HG03521 (cell line): Measurements from ENCODE around the gene TLE7.

Experiments used
- ATAC-seq: cut with Tn5 transposase; IDR thresholded peaks from one replicate; pipeline ENCODE4 v1.9.1; 2021; ENCODE audit warnings: mild to moderate bottlenecking, moderate library complexity; ENCODE audit not compliant: unreplicated experiment

Gene TLE7

GRCh38 chr16:71449020-71449419, 7.2 kb upstream of the TLE7 start:
- no peak for ATAC-seq

GRCh38 chr16:71448274-71448866, 6.5 kb upstream of the TLE7 start:
- no peak for ATAC-seq

- ATAC-seq: no peak
These were observed 1.9 kb upstream of the TLE7 start for GRCh38 chr16:71443714-71444113.

- ATAC-seq: no peak
These were observed 355 bp downstream of the TLE7 start for GRCh38 chr16:71441348-71442050.

GRCh38 chr16:71440669-71441347, 1.0 kb downstream of the TLE7 start:
- no peak for ATAC-seq

GRCh38 chr16:71439523-71439922, 2.3 kb downstream of the TLE7 start:
- no peak for ATAC-seq

- no peak for ATAC-seq
These were observed 5.4 kb downstream of the TLE7 start for GRCh38 chr16:71436473-71436872.

GRCh38 chr16:71432906-71433305, 8.9 kb downstream of the TLE7 start:
- ATAC-seq: no peak

- no peak for ATAC-seq
These were observed 9.9 kb downstream of the TLE7 start for GRCh38 chr16:71431991-71432390.

- ATAC-seq: no peak
These were observed 10.7 kb downstream of the TLE7 start for GRCh38 chr16:71431176-71431575.

GRCh38 chr16:71430744-71431143, 11.1 kb downstream of the TLE7 start:
- ATAC-seq: no peak

- ATAC-seq: no peak
These were observed 12.3 kb downstream of the TLE7 start for GRCh38 chr16:71429581-71429980.

GRCh38 chr16:71428883-71429282, 13.0 kb downstream of the TLE7 start:
- no peak for ATAC-seq

GRCh38 chr16:71428385-71428784, 13.5 kb downstream of the TLE7 start:
- no peak for ATAC-seq

GRCh38 chr16:71426880-71427615, 14.8 kb downstream of the TLE7 start:
- ATAC-seq: no peak

- ATAC-seq: no peak
These were observed 15.6 kb downstream of the TLE7 start for GRCh38 chr16:71426069-71426879.

GRCh38 chr16:71425746-71426068, 16.1 kb downstream of the TLE7 start:
- ATAC-seq: no peak

GRCh38 chr16:71424626-71425025, 17.2 kb downstream of the TLE7 start:
- ATAC-seq: no peak

GRCh38 chr16:71423865-71424264, 18.0 kb downstream of the TLE7 start:
- no peak for ATAC-seq

GRCh38 chr16:71423016-71423415, 18.8 kb downstream of the TLE7 start:
- ATAC-seq: no peak

- no peak for ATAC-seq
These were observed 19.9 kb downstream of the TLE7 start for GRCh38 chr16:71421911-71422310.
